Stimulated activated CD4-positive, alpha-beta T cell treated with anti-CD3 and anti-CD28 coated beads, Interleukin-15, amount 100 ng/mL, for 1 hour (primary cell): ENCODE measurements around the gene ZNF865.

Experiments
- DNase-seq, 2 donors: peaks; one replicate each; pipeline ENCODE4 v3.0.0-alpha.2; 2020; ENCODE audit warnings: low read depth in 1 of 2, low spot score in 1 of 2

ZNF865 gene

GRCh38 chr19:55605207-55605636 is 225 bp upstream of the ZNF865 start:
- DNase-seq: peak; percentile 97 to 98

- DNase-seq: no peak
Measured at GRCh38 chr19:55606471-55606787, 982 bp downstream of the ZNF865 start.

DNA sequence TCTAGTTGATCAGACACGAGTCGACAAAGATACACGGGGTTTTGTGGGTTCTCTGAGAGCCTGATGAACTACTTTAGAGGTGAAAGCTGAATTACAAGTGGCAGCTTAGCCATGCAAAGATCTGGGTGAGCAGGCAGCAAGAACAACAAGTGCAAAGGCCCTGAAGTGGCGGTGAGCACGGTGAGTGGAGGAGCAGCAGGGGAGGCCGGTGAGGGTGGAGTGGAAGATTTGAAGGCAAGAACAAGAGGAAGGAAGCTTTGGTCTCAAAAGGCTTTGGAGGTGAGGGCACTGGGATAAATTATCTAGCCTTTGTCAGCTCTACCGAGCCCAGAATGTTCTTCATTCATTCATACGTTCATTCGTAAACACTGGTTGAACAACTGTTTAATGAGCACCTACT is 1.4 kb downstream of the ZNF865 start:
- no peak for DNase-seq

GRCh38 chr19:55609326-55609725 is 3.9 kb downstream of the ZNF865 start:
- DNase-seq: no peak

DNA sequence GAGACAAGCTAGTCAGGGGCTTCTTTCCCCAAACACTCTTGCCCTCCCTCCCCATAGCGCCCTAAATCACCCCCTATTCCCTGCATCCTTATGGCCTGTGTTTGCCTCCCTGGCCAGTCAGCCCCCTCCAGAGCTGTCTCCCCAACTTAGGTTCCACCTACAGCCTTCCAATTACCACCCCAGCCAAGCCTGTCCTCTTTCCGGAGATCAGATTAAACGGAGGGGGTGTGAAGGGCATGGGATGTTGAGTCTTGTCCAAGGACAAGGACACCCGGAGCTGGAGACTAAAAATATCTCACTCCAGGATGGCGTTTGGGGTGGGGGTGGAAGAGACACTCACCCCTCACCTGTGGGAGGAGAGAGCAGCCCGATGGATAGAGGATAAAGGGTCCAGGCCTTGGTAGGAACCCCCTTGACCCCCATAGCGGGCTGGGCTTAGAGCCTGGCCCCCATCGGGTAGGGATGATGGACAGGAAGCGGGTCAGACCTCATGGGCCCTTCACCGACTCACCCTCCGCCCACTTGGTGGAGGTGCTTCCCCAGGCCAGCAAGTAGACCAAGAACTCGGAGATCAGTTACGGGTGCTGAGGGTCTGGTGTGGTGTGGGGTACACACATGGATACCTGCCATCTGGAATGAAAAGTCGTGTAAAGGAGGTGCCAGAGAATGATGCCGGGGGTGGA is 6.0 kb downstream of the ZNF865 start:
- no peak for DNase-seq

- no peak for DNase-seq
Measured at GRCh38 chr19:55611983-55612645, 6.7 kb downstream of the ZNF865 start.

- no peak for DNase-seq
Measured at GRCh38 chr19:55613396-55613795, 7.9 kb downstream of the ZNF865 start.

DNA sequence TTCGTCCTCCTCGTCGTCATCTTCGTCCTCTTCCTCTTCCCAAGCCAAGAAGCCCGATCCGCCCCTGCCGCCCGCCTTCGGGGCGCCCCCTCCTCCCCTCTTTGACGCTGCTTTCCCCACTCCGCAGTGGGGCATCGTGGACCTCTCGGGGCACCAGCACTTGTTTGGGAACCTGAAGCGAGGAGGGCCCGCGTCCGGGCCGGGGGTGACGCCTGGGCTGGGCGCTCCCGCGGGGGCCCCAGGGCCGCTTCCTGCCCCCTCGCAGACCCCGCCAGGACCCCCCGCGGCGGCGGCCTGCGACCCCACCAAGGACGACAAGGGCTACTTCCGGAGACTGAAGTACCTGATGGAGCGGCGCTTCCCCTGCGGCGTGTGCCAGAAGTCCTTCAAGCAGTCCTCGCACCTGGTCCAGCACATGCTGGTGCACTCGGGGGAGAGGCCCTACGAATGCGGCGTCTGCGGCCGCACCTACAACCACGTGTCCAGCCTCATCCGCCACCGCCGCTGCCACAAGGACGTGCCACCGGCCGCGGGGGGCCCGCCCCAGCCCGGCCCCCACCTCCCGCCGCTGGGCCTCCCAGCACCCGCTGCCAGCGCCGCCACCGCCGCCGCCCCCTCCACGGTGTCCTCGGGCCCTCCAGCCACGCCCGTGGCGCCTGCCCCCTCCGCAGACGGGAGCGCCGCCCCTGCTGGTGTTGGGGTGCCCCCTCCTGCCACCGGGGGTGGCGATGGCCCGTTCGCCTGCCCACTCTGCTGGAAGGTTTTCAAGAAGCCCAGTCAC is 8.7 kb downstream of the ZNF865 start:
- no peak for DNase-seq

DNA sequence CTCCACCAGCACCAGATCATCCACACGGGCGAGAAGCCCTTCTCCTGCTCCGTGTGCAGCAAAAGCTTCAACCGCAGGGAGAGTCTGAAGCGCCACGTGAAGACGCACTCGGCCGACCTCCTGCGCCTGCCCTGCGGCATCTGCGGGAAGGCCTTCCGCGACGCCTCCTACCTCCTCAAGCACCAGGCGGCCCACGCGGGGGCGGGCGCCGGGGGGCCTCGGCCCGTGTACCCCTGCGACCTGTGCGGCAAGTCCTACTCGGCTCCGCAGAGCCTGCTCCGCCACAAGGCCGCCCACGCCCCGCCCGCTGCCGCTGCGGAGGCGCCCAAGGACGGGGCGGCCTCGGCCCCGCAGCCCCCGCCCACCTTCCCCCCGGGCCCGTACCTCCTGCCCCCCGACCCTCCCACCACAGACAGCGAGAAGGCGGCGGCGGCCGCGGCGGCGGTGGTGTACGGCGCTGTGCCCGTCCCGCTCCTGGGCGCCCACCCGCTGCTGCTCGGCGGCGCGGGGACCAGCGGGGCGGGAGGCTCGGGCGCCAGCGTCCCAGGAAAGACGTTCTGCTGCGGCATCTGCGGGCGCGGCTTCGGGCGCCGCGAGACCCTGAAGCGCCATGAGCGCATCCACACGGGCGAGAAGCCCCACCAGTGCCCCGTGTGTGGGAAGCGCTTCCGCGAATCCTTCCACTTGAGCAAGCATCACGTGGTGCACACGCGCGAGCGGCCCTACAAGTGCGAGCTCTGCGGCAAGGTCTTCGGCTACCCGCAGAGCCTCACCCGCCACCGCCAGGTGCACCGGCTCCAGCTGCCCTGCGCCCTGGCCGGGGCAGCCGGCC is 9.5 kb downstream of the ZNF865 start:
- DNase-seq: no peak

- DNase-seq: no peak
Measured at GRCh38 chr19:55615543-55616394, 10.3 kb downstream of the ZNF865 start.

GRCh38 chr19:55616395-55616875 is 11.0 kb downstream of the ZNF865 start:
- no peak for DNase-seq

- DNase-seq: no peak
Measured at GRCh38 chr19:55617426-55617825, 12.0 kb downstream of the ZNF865 start.

GRCh38 chr19:55618426-55618825 is 13.0 kb downstream of the ZNF865 start:
- no peak for DNase-seq

DNA sequence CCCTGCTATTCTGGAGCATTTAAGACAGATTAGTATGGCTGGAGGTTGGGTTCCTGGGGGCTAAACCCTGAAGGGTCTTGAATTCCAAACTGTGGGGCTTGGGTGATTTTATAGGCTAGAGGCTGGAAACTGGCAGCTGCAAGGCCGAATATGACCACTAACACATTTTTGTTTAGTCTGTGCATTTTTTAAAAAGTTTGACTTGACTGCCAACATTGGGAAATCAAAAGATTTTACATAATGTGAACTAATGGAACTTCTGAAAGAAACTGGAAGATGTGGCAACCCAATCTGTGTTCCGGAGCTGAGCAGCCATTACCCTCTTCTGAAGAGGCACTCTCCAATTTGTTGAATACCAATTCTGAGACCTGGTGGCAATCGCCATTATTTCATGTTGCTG is 13.8 kb downstream of the ZNF865 start:
- no peak for DNase-seq

GRCh38 chr19:55620410-55621204 is 15.2 kb downstream of the ZNF865 start:
- DNase-seq: no peak

GRCh38 chr19:55621205-55621672 is 15.8 kb downstream of the ZNF865 start:
- no peak for DNase-seq

DNA sequence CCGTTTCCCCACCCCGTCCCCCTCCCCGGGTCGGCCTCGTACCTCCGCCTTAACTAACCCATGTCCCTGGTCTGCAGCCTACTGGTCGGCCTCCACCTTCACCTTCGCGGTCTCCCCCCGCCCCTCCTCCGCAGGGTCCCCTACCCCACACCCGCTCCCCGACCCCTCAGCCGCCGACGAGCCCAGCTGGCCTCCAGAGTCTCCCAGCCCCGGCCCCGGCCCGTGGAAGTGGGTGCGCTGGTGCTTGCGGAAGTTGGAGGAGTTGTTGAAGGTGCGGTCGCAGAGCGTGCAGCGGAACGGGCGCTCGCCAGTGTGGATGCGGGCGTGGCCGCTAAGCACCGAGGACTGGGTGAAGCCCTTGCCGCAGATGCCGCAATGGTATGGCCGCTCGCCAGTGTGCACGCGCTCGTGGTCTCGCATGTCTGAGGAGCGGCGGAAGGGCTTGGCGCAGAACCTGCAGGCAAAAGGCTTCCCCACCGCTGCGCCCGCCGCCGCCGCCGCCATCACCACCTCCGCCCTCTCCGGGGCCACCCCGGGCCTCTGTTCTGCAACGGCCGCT is 16.3 kb downstream of the ZNF865 start:
- DNase-seq: no peak

- DNase-seq: no peak
Measured at GRCh38 chr19:55622242-55622969, 17.0 kb downstream of the ZNF865 start.
